Subcutaneous abdominal adipose tissue (tissue), 5 donors: ENCODE results near the gene MAP3K10.
"Not testable (repeated sequence)": the region's sequence is repeated elsewhere in the genome, so short reads cannot be mapped to it uniquely, and the experiment has no call there.

Source experiments
- H3K27ac ChIP-seq: one replicate; pipeline ENCODE4 v1.7.0; 2013; ENCODE audit warnings: low read depth, mild to moderate bottlenecking, inconsistent platforms, low read length, moderate library complexity
- H3K27me3 ChIP-seq, 5 donors: one replicate each; pipeline ENCODE4 v1.7.0; 2013; ENCODE audit warnings: low read length in 5 of 5, inconsistent platforms in 1 of 5; ENCODE audit not compliant: control insufficient read depth in 5 of 5, insufficient read depth in 4 of 5
- H3K36me3 ChIP-seq, 5 donors: one replicate each; pipeline ENCODE4 v1.7.0; 2013; ENCODE audit warnings: low read length in 5 of 5; ENCODE audit not compliant: control insufficient read depth in 5 of 5, insufficient read depth in 5 of 5
- H3K4me1 ChIP-seq, 5 donors: one replicate each; pipeline ENCODE4 v1.7.0; 2013; ENCODE audit warnings: low read length in 5 of 5, mild to moderate bottlenecking in 3 of 5, moderate library complexity in 1 of 5; ENCODE audit not compliant: control insufficient read depth in 5 of 5, insufficient read depth in 5 of 5
- H3K4me3 ChIP-seq, 5 donors: one replicate each; pipeline ENCODE4 v1.7.0; 2013; ENCODE audit warnings: low read length in 5 of 5, low read depth in 1 of 5
- H3K9ac ChIP-seq, 5 donors: one replicate each; pipeline ENCODE4 v1.7.0; 2013; ENCODE audit warnings: low read length in 5 of 5, mild to moderate bottlenecking in 4 of 5, moderate library complexity in 3 of 5
- H3K9me3 ChIP-seq, 5 donors: one replicate each; pipeline ENCODE4 v1.7.0; 2013; ENCODE audit warnings: low read length in 5 of 5; ENCODE audit not compliant: control insufficient read depth in 5 of 5
- donor health status: healthy.
- donor health status: healthy.
- donor health status: healthy.
- donor health status: healthy.
- donor health status: healthy.

Gene MAP3K10

DNA sequence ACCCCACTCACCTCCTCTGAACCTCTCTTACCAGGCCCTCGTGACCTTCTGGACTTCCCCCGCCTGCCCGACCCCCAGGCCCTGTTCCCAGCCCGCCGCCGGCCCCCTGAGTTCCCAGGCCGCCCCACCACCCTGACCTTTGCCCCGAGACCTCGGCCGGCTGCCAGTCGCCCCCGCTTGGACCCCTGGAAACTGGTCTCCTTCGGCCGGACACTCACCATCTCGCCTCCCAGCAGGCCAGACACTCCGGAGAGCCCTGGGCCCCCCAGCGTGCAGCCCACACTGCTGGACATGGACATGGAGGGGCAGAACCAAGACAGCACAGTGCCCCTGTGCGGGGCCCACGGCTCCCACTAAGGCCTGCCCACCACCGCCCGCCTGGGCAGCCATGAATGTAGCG, 23.7 kb downstream of the MAP3K10 start:
- Histone ChIP-seq H3K36me3 (peaks cover 0 to 33% (median 22%) of the 10 kb centered on the region in 5 donors), H3K9ac (no peak overlapping the region), H3K27me3 (peaks cover 17 to 32% (median 24%) of the 10 kb centered on the region in 5 donors), H3K9me3 (no peaks in the 10 kb centered on the region), H3K4me3 (no peak overlapping the region), H3K27ac (no peak overlapping the region), H3K4me1 (peaks cover 0 to 13% (median 6%) of the 10 kb centered on the region in 5 donors)

DNA sequence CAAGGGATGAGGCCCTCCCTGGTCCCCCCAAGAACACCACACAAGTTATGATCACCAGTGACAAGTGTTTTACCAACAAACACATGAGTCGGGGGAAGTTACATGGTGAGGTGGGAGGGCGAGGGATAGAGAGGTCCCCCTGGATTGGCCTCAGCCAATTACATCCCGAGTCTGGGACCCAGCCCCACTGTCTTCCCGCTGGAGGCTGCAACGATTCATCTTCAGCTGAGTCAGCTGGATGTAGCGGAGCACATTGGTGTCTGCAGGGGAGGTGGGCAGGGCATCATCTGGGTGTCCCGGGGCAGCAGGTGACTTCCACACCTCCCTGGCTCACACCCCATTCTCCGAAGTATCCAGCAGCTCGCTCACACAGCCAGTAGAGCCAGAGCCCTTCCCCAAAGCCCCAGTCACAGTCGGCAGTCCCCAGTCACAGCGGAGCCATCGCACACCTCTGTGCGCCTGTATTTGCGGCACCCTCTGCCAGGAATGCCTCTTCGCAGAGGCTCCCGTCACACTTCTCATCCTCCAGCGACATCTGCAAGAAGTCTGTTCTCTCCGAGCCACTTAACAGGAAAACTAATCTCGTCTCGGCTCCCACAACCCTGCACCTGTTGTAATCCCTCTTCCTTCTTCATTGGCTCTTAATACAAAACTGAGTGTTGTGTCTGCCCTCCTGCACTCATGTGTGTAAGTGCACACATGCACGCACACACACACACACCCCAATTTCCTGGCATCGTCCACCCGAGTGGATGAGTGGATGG, 25.0 kb downstream of the MAP3K10 start:
- peaks cover 0 to 23% (median 15%) of the 10 kb centered on the region in 5 donors for H3K36me3 ChIP-seq
- H3K27me3 ChIP-seq = peaks cover 17 to 33% (median 24%) of the 10 kb centered on the region in 5 donors
- no peak overlapping the region for H3K4me3 ChIP-seq
- peaks cover 0 to 13% (median 6%) of the 10 kb centered on the region in 5 donors for H3K4me1 ChIP-seq
- H3K9ac ChIP-seq = no peak overlapping the region
- H3K9me3 ChIP-seq = no peaks in the 10 kb centered on the region
- no peak overlapping the region for H3K27ac ChIP-seq

DNA sequence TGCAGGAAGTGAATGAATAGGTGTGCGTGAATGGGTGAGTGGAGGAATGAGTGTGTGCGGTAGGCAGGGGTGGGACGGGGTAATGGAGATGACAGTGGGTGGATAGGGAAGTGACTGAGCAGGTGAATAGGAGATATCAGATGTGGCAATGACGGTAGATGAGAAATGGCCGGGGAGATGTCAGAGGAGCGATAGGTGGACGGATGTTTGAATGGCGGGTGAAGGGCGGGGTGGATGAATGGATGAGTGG, 25.5 kb downstream of the MAP3K10 start:
- H3K4me3 ChIP-seq = no peak overlapping the region
- no peaks in the 10 kb centered on the region for H3K9me3 ChIP-seq
- peaks cover 0 to 13% (median 6%) of the 10 kb centered on the region in 5 donors for H3K4me1 ChIP-seq
- H3K27me3 ChIP-seq = peaks cover 17 to 33% (median 24%) of the 10 kb centered on the region in 5 donors
- peaks cover 0 to 23% (median 14%) of the 10 kb centered on the region in 5 donors for H3K36me3 ChIP-seq
- H3K9ac ChIP-seq = no peak overlapping the region
- H3K27ac ChIP-seq = no peak overlapping the region

DNA sequence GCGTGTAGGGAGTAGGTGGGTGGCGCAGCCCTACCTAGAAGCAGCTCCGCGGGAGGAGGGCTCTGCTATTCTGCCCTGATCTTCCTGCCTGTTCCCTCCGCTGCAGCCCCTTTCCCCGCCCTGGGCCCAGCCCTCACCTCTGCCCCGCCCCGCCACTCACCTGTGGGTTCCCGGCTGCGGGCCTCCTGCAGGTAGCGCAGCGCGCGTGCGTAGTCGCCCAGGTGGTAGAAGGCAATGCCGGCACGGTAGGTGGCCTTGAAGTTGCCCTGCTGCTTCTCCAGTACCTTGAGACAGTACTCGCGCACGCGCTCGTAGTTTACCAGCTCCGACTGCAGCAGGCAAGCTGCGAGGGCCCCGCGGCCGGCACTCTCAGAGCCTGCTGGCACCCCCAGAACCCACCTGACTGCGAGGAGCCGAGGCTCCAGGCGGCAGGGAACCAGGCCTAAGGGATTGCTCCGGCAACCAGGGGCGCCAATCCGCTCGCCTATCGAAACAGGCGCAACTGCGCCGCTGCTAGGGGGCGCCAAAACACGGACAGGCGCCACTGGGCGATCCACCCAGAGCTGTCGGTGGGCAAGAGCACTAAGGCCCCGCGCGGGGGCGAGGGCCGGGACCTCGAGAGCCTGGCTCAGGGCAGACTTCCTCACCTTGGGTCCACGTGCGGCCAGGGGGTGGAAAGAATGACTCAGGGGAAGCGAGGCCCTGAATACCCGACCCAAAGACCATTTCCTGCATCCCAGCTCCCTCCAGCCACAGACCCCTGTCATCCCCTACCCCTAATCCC, 26.0 kb downstream of the MAP3K10 start:
- Histone ChIP-seq H3K9ac (no peak overlapping the region), H3K27ac (no peak overlapping the region)

DNA sequence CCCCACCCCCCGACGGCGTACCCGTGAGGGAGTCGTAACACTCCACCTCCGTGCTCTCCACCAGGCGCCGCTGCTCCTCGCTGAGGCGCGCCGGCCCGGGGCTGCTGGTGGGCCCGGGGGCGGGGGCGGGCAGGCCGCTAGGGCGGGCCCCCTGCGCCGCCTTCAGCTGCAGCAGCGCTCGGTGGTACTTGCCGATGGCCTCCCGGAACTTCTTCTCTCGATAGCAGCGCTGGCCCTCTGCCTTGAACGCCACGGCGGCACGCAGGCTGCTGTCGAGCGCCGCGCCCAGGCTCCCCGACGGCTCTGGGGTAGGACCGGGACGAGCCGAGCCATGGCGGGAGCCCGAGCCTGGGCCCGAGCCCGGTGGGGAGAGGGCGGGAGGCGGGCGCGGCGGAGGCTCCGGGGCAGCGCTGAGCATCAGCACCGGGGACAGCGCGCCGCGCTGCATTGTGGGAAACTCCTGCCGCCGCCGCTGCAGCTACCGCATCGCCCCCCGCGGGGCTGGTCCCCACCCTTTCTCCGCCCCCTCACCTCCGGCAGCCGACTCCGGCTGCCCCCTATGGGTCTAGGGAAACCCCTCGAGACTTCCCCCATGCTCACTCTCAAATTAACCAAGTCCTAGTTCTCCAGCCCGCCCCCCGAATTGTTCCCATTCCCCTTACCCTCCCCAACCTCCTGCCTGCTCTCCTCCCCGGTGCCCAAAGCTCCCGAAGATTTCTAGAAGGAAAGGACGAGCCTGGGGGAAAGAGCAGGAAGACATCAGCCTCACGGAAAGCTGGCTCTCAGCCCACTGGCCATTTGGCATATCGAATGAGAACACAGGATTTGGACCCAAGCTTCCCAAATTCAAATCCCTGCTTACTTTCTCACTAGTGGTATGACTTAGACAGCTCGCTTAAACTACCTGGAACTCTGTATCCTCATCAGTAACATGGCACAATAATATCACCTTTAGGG, 27.0 kb downstream of the MAP3K10 start, which contains the start of gene TTC9B:
Gene TTC9B (minus strand): TSS at position 451 of the 957 bp plus-strand sequence. CDS start 3 bp downstream, at position 448.
- peaks cover 0 to 16% (median 6%) of the 10 kb centered on the region in 5 donors for H3K4me1 ChIP-seq
- peaks cover 17 to 33% (median 24%) of the 10 kb centered on the region in 5 donors for H3K27me3 ChIP-seq
- H3K36me3 ChIP-seq = peaks cover 0 to 8% (median 1%) of the 10 kb centered on the region in 5 donors
- no peaks in the 10 kb centered on the region for H3K9me3 ChIP-seq
- H3K27ac ChIP-seq = no peak within 1 kb of the TSS
- no peak within 1 kb of the TSS for H3K9ac ChIP-seq
- peak within 1 kb of the TSS in 1 of 5 donors; percentile 22 for H3K4me3 ChIP-seq

More for the DNA sequence above, 26.0 kb downstream of the MAP3K10 start:
- Histone ChIP-seq H3K4me1 (peaks cover 0 to 13% (median 6%) of the 10 kb centered on the region in 5 donors), H3K4me3 (peak overlapping the region in 1 of 5 donors; percentile 22), H3K9me3 (no peaks in the 10 kb centered on the region), H3K27me3 (peaks cover 17 to 33% (median 24%) of the 10 kb centered on the region in 5 donors), H3K36me3 (peaks cover 0 to 18% (median 9%) of the 10 kb centered on the region in 5 donors)

DNA sequence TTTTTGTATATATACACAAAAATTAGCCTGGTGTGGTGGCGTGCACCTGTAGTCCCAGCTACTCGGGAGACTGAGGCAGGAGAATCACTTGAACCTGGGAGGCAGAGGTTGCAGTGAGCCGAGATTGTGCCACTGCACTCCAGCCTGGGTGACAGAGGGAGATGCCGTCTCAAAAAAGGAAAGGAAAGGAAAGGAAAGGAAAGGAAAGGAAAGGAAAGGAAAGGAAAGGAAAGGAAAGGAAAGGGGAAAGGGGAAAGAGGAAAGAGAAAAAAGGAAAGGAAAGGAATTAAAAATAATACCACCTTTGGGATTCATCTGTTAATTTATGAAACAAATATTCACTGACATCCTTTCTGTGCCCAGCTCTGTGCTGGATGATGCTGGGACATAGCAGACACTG, 27.8 kb downstream of the MAP3K10 start:
- H3K36me3 ChIP-seq, H3K9me3 ChIP-seq, H3K4me3 ChIP-seq, H3K9ac ChIP-seq, H3K27ac ChIP-seq: not testable (repeated sequence)
- H3K27me3 ChIP-seq = peaks cover 17 to 33% (median 24%) of the 10 kb centered on the region in 5 donors
- peaks cover 0 to 20% (median 8%) of the 10 kb centered on the region in 5 donors for H3K4me1 ChIP-seq

DNA sequence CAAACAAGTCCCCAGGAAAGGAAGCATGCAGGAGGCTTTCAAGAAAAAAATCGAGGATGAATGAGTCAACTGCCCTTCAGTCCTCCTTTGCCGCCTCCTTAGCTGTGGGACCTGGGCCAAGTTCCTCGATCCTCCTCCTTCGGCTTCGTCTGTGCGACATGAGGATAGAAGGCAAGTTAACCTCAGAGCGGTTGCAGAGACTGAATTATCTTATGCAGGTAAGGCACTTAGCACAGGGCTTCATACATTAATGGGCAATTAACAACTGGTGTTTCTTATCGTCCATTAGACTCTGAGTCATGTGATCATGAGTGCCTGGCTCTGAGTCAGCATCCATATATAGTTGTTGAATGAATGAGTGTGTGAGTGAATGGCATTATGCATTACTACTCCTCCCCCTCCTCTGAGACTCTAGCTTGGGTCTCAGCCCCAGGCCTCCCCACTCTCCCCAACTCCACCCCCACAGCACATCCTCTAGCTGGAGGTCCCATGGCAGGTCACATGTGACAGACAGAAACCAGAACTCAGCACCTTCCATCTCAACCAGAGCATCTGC, 28.6 kb downstream of the MAP3K10 start:
- H3K4me1 ChIP-seq = peaks cover 0 to 20% (median 8%) of the 10 kb centered on the region in 5 donors
- H3K36me3 ChIP-seq = no peaks in the 10 kb centered on the region
- no peak overlapping the region for H3K4me3 ChIP-seq
- no peak overlapping the region for H3K27ac ChIP-seq
- H3K9me3 ChIP-seq = no peaks in the 10 kb centered on the region
- H3K9ac ChIP-seq = no peak overlapping the region
- H3K27me3 ChIP-seq = peaks cover 17 to 33% (median 24%) of the 10 kb centered on the region in 5 donors

DNA sequence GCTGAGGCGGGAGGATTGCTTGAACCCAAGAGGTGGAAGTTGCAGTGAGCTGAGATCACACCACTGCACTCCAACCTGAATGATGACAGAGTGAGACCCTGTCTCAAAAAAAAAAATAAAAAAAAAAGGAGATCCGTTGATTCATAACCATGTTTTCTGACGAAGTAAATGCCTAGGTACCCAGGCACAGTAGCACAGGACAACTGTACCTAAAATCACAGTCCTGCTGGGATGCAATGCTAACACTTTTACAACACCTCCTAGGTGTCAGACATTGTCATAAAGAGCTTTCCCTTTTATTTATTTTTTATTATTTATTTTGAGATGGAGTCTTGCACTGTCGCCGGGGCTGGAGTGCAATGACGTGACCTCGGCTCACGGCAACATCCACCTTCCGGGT, 29.4 kb downstream of the MAP3K10 start:
- H3K27ac ChIP-seq = no peak overlapping the region
- H3K4me3 ChIP-seq = no peak overlapping the region
- H3K9me3 ChIP-seq = no peaks in the 10 kb centered on the region
- H3K36me3 ChIP-seq = no peaks in the 10 kb centered on the region
- peaks cover 17 to 33% (median 24%) of the 10 kb centered on the region in 5 donors for H3K27me3 ChIP-seq
- no peak overlapping the region for H3K9ac ChIP-seq
- H3K4me1 ChIP-seq = peaks cover under 1 to 23% (median 12%) of the 10 kb centered on the region in 5 donors

DNA sequence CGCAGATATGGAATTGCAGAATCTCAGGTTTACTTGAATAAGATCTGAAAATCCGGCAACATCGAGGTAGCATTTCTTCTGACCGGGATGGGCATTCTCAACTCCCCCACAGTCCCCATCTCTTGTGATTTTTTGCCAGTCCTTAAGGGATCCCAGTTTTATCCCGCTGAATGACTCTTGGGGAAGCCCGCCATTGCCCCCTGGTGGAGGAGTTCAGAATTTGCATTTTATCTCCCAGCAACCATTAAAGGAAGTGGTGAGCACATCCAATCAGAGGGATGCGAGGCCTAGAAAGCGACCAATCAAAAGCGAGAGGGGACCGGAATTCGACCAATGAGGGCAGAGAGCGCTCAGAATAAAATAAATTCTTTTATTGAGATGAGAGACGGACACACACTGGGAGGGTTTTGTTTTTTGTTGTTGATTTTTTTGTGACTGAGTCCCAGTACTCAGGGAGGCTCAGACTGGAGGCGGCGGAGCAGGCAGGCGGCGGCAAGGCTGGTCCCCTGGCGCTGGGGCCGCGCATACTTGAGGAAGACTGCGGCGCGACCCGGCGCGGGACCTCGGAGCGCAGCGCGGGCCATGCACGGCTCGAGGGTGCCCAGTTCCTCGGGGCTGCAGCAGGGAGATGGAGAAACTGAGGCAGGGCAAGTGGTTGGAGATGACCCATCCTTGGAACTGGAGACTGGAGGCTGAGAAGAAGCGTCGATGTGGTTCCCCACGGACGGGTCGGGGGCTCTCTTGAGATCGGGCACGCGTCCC, 30.8 kb downstream of the MAP3K10 start:
- Histone ChIP-seq H3K9me3 (no peaks in the 10 kb centered on the region), H3K27me3 (peaks cover 6 to 22% (median 12%) of the 10 kb centered on the region in 5 donors), H3K9ac (no peak overlapping the region), H3K4me1 (peaks cover 4 to 32% (median 23%) of the 10 kb centered on the region in 5 donors), H3K36me3 (no peaks in the 10 kb centered on the region), H3K4me3 (no peak overlapping the region), H3K27ac (no peak overlapping the region)
